ENCODE data around the gene MYO5C. TPM values are rescaled to one million over a fixed set of nuclear protein-coding genes. Genes with fewer than 3 reads are reported as not detected.

The MYO5C gene
- total and polyA plus RNA-seq, 2 of the 13 experiments (the other 11 are each of a cell fraction or from before 2014, with no cell fraction given): 15.7 to 23.7 TPM

DNA sequence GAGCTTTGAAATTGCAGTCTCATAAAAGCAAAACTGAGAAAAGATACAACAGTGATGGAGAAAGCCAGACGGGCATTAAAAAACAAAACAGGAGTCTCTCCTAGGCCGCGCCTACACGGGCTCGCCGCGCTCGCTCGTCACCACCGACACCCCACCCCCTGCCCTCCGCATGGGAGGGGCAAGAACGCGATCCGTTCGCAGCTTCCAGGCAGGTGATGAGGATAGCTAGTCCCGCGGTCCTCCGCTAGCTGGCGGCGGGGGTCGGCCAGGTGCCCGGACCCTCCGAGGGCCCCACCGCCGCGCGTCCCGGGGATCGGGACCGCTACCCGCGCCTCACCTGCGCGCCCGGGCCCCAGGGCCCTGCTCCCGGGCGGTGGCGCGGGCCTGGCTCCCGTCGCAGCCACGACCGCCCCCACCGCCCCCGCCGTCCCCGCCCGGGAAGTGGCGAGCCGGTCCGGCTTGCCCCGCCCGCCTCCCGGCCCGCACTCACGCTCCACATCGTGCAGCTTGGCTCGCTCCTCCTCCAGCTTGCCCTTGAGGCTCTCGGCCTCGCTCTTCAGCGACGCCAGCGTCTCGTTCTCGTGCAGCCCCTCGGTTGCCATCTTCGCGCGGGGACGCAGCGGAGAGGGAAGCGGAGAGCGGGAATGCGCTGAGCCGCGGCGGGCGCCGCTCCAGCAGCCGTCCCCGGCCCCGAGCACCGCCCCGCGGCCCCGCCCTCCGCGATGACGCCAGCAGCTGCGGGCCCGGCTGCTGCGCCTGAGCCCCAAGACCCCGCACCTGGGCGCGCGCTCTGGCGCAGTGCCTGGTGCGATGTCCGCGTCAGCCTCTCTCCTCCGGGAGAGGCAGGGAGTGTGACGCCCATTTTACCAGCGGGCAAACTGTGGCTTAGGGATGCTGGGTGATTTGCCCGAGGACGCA lies 116.1 kb downstream of the MYO5C start (continued):
- TF ChIP-seq SMAD3 (CRISPR knock-in tag; IDR thresholded peaks at IDR 0.05) (no peak), DNMT3B (CRISPR knock-in tag; conservative IDR thresholded peaks at IDR 0.05) (no peak), HES4 (CRISPR knock-in tag; IDR thresholded peaks at IDR 0.05; ENCODE audit: borderline replicate concordance) (no peak), ZNF441 (CRISPR knock-in tag; IDR thresholded peaks at IDR 0.05; ENCODE audit: borderline replicate concordance) (0 out of 2 replicates have a peak, but pooled peaks have one; percentile 8), FOXP1 (IDR thresholded peaks at IDR 0.05) (no peak), FOXP1 (CRISPR knock-in tag; IDR thresholded peaks at IDR 0.05) (no peak), AGO2 (optimal IDR thresholded peaks at IDR 0.05; ENCODE audit: low read depth, low read length) (no peak), MZF1 (CRISPR knock-in tag; IDR thresholded peaks at IDR 0.05; ENCODE audit: borderline replicate concordance) (no peak), RBAK (CRISPR knock-in tag; IDR thresholded peaks at IDR 0.05) (no peak), RBFOX2 (IDR thresholded peaks at IDR 0.05; ENCODE audit: low read depth, low read length) (peak; percentile 74), ZNF558 (CRISPR knock-in tag; IDR thresholded peaks at IDR 0.05; ENCODE audit: borderline replicate concordance) (peak; percentile 65; the same call in 1 of the 2 replicates), XRCC5 (optimal IDR thresholded peaks at IDR 0.05; ENCODE audit: low read length) (no peak), ZFY (CRISPR knock-in tag; IDR thresholded peaks at IDR 0.05) (peak; percentile 79), ZNF510 (CRISPR knock-in tag; IDR thresholded peaks at IDR 0.05; ENCODE audit: low read depth) (0 out of 2 replicates have a peak, but pooled peaks have one; percentile 39), SRY (CRISPR knock-in tag; IDR thresholded peaks at IDR 0.05) (0 out of 2 replicates have a peak, but pooled peaks have one; percentile 26), REL (CRISPR knock-in tag; conservative IDR thresholded peaks at IDR 0.05) (no peak)
- TF ChIP-seq, protein P1, sequence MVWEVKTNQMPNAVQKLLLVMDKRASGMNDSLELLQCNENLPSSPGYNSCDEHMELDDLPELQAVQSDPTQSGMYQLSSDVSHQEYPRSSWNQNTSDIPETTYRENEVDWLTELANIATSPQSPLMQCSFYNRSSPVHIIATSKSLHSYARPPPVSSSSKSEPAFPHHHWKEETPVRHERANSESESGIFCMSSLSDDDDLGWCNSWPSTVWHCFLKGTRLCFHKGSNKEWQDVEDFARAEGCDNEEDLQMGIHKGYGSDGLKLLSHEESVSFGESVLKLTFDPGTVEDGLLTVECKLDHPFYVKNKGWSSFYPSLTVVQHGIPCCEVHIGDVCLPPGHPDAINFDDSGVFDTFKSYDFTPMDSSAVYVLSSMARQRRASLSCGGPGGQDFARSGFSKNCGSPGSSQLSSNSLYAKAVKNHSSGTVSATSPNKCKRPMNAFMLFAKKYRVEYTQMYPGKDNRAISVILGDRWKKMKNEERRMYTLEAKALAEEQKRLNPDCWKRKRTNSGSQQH (CRISPR knock-in tag; IDR thresholded peaks at IDR 0.05; ENCODE audit: low read depth): no peak; the same call in 1 of the 2 replicates
- TF ChIP-seq, protein P2, sequence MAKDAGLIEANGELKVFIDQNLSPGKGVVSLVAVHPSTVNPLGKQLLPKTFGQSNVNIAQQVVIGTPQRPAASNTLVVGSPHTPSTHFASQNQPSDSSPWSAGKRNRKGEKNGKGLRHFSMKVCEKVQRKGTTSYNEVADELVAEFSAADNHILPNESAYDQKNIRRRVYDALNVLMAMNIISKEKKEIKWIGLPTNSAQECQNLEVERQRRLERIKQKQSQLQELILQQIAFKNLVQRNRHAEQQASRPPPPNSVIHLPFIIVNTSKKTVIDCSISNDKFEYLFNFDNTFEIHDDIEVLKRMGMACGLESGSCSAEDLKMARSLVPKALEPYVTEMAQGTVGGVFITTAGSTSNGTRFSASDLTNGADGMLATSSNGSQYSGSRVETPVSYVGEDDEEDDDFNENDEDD (CRISPR knock-in tag; IDR thresholded peaks at IDR 0.05; ENCODE audit: borderline replicate concordance): peak; percentile 71
- TF ChIP-seq, protein P3, sequence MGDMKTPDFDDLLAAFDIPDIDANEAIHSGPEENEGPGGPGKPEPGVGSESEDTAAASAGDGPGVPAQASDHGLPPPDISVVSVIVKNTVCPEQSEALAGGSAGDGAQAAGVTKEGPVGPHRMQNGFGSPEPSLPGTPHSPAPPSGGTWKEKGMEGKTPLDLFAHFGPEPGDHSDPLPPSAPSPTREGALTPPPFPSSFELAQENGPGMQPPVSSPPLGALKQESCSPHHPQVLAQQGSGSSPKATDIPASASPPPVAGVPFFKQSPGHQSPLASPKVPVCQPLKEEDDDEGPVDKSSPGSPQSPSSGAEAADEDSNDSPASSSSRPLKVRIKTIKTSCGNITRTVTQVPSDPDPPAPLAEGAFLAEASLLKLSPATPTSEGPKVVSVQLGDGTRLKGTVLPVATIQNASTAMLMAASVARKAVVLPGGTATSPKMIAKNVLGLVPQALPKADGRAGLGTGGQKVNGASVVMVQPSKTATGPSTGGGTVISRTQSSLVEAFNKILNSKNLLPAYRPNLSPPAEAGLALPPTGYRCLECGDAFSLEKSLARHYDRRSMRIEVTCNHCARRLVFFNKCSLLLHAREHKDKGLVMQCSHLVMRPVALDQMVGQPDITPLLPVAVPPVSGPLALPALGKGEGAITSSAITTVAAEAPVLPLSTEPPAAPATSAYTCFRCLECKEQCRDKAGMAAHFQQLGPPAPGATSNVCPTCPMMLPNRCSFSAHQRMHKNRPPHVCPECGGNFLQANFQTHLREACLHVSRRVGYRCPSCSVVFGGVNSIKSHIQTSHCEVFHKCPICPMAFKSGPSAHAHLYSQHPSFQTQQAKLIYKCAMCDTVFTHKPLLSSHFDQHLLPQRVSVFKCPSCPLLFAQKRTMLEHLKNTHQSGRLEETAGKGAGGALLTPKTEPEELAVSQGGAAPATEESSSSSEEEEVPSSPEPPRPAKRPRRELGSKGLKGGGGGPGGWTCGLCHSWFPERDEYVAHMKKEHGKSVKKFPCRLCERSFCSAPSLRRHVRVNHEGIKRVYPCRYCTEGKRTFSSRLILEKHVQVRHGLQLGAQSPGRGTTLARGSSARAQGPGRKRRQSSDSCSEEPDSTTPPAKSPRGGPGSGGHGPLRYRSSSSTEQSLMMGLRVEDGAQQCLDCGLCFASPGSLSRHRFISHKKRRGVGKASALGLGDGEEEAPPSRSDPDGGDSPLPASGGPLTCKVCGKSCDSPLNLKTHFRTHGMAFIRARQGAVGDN (CRISPR knock-in tag; IDR thresholded peaks at IDR 0.05): peak; percentile 85
- TF ChIP-seq, protein P4, sequence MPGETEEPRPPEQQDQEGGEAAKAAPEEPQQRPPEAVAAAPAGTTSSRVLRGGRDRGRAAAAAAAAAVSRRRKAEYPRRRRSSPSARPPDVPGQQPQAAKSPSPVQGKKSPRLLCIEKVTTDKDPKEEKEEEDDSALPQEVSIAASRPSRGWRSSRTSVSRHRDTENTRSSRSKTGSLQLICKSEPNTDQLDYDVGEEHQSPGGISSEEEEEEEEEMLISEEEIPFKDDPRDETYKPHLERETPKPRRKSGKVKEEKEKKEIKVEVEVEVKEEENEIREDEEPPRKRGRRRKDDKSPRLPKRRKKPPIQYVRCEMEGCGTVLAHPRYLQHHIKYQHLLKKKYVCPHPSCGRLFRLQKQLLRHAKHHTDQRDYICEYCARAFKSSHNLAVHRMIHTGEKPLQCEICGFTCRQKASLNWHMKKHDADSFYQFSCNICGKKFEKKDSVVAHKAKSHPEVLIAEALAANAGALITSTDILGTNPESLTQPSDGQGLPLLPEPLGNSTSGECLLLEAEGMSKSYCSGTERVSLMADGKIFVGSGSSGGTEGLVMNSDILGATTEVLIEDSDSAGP (CRISPR knock-in tag; IDR thresholded peaks at IDR 0.05; ENCODE audit: borderline replicate concordance): peak; percentile 42; the same call in 1 of the 2 replicates
